Sigmoid colon (tissue), 4 donors: Measurements from ENCODE around the gene SIX5.

Source experiments
- EP300 ChIP-seq, 4 donors: sonication (generic); formaldehyde crosslinking; IDR thresholded peaks; one replicate each; pipeline ENCODE4 v1.6.1; 2017; ENCODE audit warnings: antibody characterized with exemption in 4 of 4
- POLR2A ChIP-seq, 2 donors: fragments of 450-650 bp; IDR thresholded peaks; one replicate each; pipeline ENCODE4 v1.6.1; 2016; ENCODE audit warnings: antibody characterized with exemption in 2 of 2, mild to moderate bottlenecking in 2 of 2, moderate library complexity in 2 of 2
- POLR2AphosphoS5 ChIP-seq, 4 donors: sonication (generic); formaldehyde crosslinking; IDR thresholded peaks; one replicate each; pipeline ENCODE4 v1.6.1; 2017; ENCODE audit warnings: antibody characterized with exemption in 4 of 4
- TF ChIP-seq, protein P1 (sequence below), 4 experiments: fragments of 450-650 bp in 3 of 4; fragments of 200-600 bp in 1 of 4; IDR thresholded peaks; one replicate each; pipeline ENCODE4 v1.5.1; 2016 to 2019; ENCODE audit warnings: antibody characterized with exemption in 4 of 4, mild to moderate bottlenecking in 3 of 4, moderate library complexity in 2 of 4

DNA sequence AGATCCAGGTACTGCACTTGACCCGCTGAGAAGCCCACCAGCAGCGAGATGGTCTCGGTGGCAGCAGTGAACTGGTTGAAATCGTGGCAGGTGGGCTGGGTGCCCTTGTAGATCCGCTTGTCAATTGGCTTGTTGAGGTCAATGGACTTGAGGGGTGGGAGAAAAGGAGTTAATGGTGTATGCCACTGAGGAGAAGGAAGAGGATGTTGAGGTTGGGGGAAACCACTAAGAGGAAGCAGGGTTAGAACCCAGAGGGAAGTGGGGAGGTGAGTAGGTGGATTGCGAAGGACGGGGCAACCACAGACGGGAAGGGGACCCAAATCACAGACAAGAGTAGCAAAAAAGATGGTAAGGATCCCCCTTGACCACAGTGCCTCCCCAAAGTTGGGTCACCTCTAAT, 21.9 kb upstream of the SIX5 start:
- TF ChIP-seq EP300 (IDR thresholded peaks at IDR 0.05) (no peak), POLR2A (IDR thresholded peaks at IDR 0.05) (no peak), POLR2AphosphoS5 (IDR thresholded peaks at IDR 0.05) (no peak)
- TF ChIP-seq, protein P1, sequence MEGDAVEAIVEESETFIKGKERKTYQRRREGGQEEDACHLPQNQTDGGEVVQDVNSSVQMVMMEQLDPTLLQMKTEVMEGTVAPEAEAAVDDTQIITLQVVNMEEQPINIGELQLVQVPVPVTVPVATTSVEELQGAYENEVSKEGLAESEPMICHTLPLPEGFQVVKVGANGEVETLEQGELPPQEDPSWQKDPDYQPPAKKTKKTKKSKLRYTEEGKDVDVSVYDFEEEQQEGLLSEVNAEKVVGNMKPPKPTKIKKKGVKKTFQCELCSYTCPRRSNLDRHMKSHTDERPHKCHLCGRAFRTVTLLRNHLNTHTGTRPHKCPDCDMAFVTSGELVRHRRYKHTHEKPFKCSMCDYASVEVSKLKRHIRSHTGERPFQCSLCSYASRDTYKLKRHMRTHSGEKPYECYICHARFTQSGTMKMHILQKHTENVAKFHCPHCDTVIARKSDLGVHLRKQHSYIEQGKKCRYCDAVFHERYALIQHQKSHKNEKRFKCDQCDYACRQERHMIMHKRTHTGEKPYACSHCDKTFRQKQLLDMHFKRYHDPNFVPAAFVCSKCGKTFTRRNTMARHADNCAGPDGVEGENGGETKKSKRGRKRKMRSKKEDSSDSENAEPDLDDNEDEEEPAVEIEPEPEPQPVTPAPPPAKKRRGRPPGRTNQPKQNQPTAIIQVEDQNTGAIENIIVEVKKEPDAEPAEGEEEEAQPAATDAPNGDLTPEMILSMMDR (IDR thresholded peaks at IDR 0.05), result no peak
